DND-41 (cell line): ENCODE measurements around the gene PPIF.

Source experiments
- CTCF ChIP-seq: IDR thresholded peaks from 2 replicates; pipeline ENCODE4 v1.5.1; 2012; ENCODE audit warnings: borderline replicate concordance, low read length, moderate library complexity, mild to moderate bottlenecking; ENCODE audit not compliant: poor library complexity, severe bottlenecking; ENCODE audit errors: extremely low read depth
- EZH2 ChIP-seq: IDR thresholded peaks from 3 replicates; pipeline ENCODE4 v1.6.1; 2012; ENCODE audit warnings: borderline replicate concordance, low read depth, mild to moderate bottlenecking, moderate library complexity, low read length, inconsistent platforms; ENCODE audit not compliant: severe bottlenecking

GRCh38 chr10:79381804-79382221 lies 34.5 kb downstream of the PPIF start:
- no peak for TF ChIP-seq CTCF
- no peak for TF ChIP-seq EZH2
